ENCODE data around the gene LRMDA.

The LRMDA gene

DNA sequence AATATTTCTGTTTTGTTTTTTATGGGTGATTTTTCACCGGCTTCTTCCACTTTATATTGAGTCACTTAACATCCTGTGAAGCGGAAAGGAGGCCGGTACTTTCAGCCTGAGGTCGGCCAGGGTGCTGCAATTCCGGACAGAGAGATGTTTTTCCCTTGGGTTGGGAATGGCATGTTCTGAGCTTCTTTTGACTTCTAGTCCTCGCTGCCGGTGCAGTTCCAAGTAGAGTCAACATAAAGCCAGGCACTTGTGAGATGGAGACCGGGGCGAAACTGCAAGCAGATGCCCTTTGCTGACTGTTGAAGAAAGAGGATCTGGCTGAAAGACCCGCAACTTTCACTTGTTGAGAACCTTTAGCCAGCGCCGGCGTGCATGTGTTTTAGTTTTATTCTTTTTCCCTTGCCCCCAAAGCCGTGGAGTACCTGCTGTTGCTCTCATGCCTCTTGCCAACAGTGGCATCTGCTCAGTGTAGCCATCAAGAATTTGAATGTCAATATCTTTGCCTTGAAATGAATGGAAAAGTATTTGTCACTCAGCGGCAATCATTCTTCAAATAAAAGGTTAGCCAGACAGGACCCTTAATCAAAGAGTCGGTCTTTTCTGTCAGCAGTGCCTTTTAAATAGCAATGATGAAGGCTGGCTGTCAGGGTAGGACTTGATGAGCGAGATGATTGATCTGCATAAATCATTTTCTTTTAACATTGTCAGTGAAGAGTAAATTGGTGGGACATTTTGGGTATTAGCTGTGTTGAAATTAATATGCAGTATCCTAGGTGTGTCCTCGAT lies 351.2 kb downstream of the LRMDA start (continued):
- TF ChIP-seq ZNF221 (tag by site-specific recombination; IDR thresholded peaks at IDR 0.05; ENCODE audit: borderline replicate concordance) (no peak), ZNF548 (tag by site-specific recombination; IDR thresholded peaks at IDR 0.05) (no peak)

DNA sequence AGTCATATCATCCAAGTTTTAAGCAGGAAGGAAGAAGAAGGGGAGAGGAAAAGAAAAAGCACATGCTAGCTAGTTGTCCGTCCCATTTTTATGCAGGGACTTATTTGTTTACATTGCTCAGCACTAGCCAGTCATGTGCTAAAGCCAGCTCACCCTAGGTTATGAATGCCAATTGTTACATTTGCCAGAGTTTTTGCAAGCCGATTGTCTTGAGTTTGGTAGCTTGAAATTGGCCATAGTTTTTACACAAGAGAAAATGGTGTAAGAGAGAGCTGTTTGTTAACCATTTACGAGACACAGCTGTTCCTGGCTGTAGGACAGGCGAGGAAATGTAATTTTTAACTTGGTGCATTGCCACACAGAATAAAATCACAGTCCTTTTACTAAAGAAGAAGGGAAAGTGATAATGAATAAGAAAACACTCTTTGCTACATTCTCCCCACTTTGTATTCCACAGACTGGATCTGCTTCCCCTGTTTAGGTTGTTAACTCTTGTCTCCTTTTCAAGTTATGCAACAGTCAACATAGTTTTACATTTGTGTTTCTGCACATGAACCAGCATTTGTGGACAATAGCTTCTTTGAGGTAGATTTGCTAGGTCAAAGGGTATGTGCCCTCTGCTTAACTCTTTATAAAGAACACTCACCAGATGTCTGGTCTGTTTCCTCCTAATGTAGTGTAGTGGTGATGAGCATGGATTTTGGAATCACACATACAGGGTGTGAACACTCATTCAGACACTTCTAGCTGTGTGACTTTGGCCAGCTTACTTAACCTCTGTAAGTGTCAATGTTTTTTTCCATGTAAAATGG lies 357.2 kb downstream of the LRMDA start:
- Histone ChIP-seq H3K4me1 (ENCODE audit: control insufficient read depth, insufficient read depth, low read length) (no peaks in the 10 kb centered on the region), H3K4me3 (ENCODE audit: low read depth, low read length) (no peak overlapping the region), H3K9me3 (ENCODE audit: control insufficient read depth, insufficient read depth, low read depth, low read length) (no peaks in the 10 kb centered on the region), H3K36me3 (ENCODE audit: control insufficient read depth in 2 of 2, insufficient read depth in 1 of 2, low read length in 2 of 2) (no peaks in the 10 kb centered on the region), H3K27ac (ENCODE audit: extremely low read depth, low read depth, low read length) (no peak overlapping the region)
- TF ChIP-seq, protein P1, sequence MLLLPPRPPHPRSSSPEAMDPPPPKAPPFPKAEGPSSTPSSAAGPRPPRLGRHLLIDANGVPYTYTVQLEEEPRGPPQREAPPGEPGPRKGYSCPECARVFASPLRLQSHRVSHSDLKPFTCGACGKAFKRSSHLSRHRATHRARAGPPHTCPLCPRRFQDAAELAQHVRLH (tag by site-specific recombination; IDR thresholded peaks at IDR 0.05), result no peak
- no peak for TF ChIP-seq ZNF560 (tag by site-specific recombination; IDR thresholded peaks at IDR 0.05; ENCODE audit: borderline replicate concordance)
- ChIA-PET POLR2A (interaction anchor here (0.6 kb wide), 1 partner anchor 379 kb away, joined by 3 read pairs; no protein-coding TSS in a partner anchor), CTCF (interaction anchor here (0.5 to 1.1 kb wide), 3 partner anchors 54 to 389 kb away, joined by 3 read pairs; no protein-coding TSS in a partner anchor)

DNA sequence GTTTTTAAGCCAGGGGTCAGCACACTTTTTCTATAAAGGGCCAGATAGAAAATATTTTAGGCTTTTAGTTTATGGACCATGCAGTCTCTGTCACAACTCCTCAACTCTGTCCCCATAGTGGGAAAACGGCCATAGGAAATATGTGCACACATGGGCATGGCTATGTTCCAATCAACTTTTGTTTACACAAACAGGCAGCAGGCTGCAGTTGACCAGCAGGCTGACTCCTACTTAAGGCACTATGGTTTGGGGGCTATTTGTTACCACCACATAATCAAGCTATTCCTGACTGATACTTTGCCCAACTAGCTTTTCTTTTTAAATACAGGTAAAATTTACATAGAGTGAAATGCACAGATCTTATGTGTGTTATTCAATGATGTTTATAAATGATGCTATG lies 362.4 kb downstream of the LRMDA start:
- no peaks in the 10 kb centered on the region for H3K9me3 ChIP-seq (ENCODE audit: control insufficient read depth, insufficient read depth, low read depth, low read length)
- H3K4me1 ChIP-seq (ENCODE audit: control insufficient read depth, insufficient read depth, low read length), result no peaks in the 10 kb centered on the region
- no peak overlapping the region for H3K4me3 ChIP-seq (ENCODE audit: low read depth, low read length)
- no peak overlapping the region for H3K27ac ChIP-seq (ENCODE audit: extremely low read depth, low read depth, low read length)
- ChIA-PET CTCF (no interaction called here), POLR2A (no interaction called here)
- H3K36me3 ChIP-seq (ENCODE audit: control insufficient read depth in 2 of 2, insufficient read depth in 1 of 2, low read length in 2 of 2), result no peaks in the 10 kb centered on the region
- TF ChIP-seq ZIC2 (tag by site-specific recombination; IDR thresholded peaks at IDR 0.05), result no peak
- TF ChIP-seq RBAK (tag by site-specific recombination; IDR thresholded peaks at IDR 0.05), result peak; percentile 79; the same call in 1 of the 2 replicates

DNA sequence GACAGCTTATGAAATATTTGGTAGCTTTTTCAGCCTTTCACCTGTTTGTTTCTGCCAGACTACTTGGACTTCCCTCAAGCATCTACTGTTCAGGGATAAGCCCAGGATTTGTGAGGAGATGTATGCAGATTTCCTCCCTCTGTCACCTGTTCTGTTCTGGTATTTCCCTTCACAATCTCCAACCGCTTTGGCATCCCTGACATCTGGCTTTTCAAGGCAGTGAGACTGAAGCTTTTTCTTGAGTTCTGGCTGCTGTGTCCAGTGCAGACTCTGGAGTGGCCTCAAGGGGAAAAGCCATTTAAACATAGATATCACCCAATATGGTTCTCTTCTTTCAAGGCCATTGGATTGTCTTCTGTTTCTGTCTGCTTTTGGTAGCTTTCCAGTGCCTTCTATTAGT lies 369.7 kb downstream of the LRMDA start:
- H3K4me1 ChIP-seq (ENCODE audit: control insufficient read depth, insufficient read depth, low read length), result no peaks in the 10 kb centered on the region
- TF ChIP-seq ZNF792 (tag by site-specific recombination; IDR thresholded peaks at IDR 0.05) (no peak), BCL11A (tag by site-specific recombination; IDR thresholded peaks at IDR 0.05; ENCODE audit: low read depth) (no peak), HOXC10 (CRISPR knock-in tag; IDR thresholded peaks at IDR 0.05) (no peak), ZNF549 (tag by site-specific recombination; IDR thresholded peaks at IDR 0.05) (no peak), ZNF416 (tag by site-specific recombination; IDR thresholded peaks at IDR 0.05) (no peak), ZNF529 (tag by site-specific recombination; IDR thresholded peaks at IDR 0.05; ENCODE audit: insufficient replicate concordance) (no peak), ZBTB1 (tag by site-specific recombination; IDR thresholded peaks at IDR 0.05) (no peak)
- TF ChIP-seq, protein P2, sequence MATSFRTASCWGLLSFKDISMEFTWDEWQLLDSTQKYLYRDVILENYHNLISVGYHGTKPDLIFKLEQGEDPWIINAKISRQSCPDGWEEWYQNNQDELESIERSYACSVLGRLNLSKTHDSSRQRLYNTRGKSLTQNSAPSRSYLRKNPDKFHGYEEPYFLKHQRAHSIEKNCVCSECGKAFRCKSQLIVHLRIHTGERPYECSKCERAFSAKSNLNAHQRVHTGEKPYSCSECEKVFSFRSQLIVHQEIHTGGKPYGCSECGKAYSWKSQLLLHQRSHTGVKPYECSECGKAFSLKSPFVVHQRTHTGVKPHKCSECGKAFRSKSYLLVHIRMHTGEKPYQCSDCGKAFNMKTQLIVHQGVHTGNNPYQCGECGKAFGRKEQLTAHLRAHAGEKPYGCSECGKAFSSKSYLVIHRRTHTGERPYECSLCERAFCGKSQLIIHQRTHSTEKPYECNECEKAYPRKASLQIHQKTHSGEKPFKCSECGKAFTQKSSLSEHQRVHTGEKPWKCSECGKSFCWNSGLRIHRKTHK (tag by site-specific recombination; IDR thresholded peaks at IDR 0.05), result no peak
- TF ChIP-seq, protein P3, sequence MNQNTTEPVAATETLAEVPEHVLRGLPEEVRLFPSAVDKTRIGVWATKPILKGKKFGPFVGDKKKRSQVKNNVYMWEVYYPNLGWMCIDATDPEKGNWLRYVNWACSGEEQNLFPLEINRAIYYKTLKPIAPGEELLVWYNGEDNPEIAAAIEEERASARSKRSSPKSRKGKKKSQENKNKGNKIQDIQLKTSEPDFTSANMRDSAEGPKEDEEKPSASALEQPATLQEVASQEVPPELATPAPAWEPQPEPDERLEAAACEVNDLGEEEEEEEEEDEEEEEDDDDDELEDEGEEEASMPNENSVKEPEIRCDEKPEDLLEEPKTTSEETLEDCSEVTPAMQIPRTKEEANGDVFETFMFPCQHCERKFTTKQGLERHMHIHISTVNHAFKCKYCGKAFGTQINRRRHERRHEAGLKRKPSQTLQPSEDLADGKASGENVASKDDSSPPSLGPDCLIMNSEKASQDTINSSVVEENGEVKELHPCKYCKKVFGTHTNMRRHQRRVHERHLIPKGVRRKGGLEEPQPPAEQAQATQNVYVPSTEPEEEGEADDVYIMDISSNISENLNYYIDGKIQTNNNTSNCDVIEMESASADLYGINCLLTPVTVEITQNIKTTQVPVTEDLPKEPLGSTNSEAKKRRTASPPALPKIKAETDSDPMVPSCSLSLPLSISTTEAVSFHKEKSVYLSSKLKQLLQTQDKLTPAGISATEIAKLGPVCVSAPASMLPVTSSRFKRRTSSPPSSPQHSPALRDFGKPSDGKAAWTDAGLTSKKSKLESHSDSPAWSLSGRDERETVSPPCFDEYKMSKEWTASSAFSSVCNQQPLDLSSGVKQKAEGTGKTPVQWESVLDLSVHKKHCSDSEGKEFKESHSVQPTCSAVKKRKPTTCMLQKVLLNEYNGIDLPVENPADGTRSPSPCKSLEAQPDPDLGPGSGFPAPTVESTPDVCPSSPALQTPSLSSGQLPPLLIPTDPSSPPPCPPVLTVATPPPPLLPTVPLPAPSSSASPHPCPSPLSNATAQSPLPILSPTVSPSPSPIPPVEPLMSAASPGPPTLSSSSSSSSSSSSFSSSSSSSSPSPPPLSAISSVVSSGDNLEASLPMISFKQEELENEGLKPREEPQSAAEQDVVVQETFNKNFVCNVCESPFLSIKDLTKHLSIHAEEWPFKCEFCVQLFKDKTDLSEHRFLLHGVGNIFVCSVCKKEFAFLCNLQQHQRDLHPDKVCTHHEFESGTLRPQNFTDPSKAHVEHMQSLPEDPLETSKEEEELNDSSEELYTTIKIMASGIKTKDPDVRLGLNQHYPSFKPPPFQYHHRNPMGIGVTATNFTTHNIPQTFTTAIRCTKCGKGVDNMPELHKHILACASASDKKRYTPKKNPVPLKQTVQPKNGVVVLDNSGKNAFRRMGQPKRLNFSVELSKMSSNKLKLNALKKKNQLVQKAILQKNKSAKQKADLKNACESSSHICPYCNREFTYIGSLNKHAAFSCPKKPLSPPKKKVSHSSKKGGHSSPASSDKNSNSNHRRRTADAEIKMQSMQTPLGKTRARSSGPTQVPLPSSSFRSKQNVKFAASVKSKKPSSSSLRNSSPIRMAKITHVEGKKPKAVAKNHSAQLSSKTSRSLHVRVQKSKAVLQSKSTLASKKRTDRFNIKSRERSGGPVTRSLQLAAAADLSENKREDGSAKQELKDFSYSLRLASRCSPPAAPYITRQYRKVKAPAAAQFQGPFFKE (tag by site-specific recombination; IDR thresholded peaks at IDR 0.05; ENCODE audit: borderline replicate concordance), result no peak
- ChIA-PET CTCF (interaction anchor here (0.6 to 0.7 kb wide), 2 partner anchors 126 to 491 kb away, joined by 3 to 4 read pairs; no protein-coding TSS in a partner anchor), POLR2A (no interaction called here)
- H3K4me3 ChIP-seq (ENCODE audit: low read depth, low read length), result no peak overlapping the region
- H3K27ac ChIP-seq (ENCODE audit: extremely low read depth, low read depth, low read length), result no peak overlapping the region
- no peaks in the 10 kb centered on the region for H3K9me3 ChIP-seq (ENCODE audit: control insufficient read depth, insufficient read depth, low read depth, low read length)
- H3K36me3 ChIP-seq (ENCODE audit: control insufficient read depth in 2 of 2, insufficient read depth in 1 of 2, low read length in 2 of 2), result no peaks in the 10 kb centered on the region
